Tibial nerve (tissue), 4 donors: ENCODE data around the gene GABRG3. TPM values are rescaled to one million over a fixed set of nuclear protein-coding genes. Genes with fewer than 3 reads are reported as not detected.

Source experiments
- DNase-seq, 2 donors: peaks; one replicate each; pipeline ENCODE4 v3.0.0-alpha.2; 2019; ENCODE audit warnings: low spot score in 2 of 2
- H3K27ac ChIP-seq, 4 donors: fragments of 200-600 bp; sonication (generic) in 3 of 4; one replicate each; pipeline ENCODE4 v1.5.1; 2017 to 2019; ENCODE audit warnings: mild to moderate bottlenecking in 1 of 4
- H3K27me3 ChIP-seq, 2 donors: fragments of 200-600 bp; sonication (generic) in 1 of 2; one replicate each; pipeline versions ENCODE4 v1.5.1 to v1.6.0; 2017 to 2019
- H3K36me3 ChIP-seq, 3 donors: fragments of 200-600 bp; sonication (generic); one replicate each; pipeline ENCODE4 v1.5.1; 2018 to 2019
- H3K4me1 ChIP-seq, 4 donors: fragments of 200-600 bp; sonication (generic) in 3 of 4; one replicate each; pipeline ENCODE4 v1.5.1; 2017 to 2019
- H3K4me3 ChIP-seq, 4 donors: fragments of 200-600 bp; sonication (generic) in 3 of 4; one replicate each; pipeline ENCODE4 v1.5.1; 2017 to 2019; ENCODE audit warnings: mild to moderate bottlenecking in 1 of 4, moderate library complexity in 1 of 4
- H3K9me3 ChIP-seq, 4 donors: fragments of 200-600 bp; sonication (generic) in 3 of 4; one replicate each; pipeline ENCODE4 v1.5.1; 2017 to 2019
- CTCF ChIP-seq, 5 experiments: fragments of 200-600 bp in 3 of 5; fragments of 450-650 bp in 2 of 5; sonication (generic) in 3 of 5; IDR thresholded peaks; one replicate each; pipeline ENCODE4 v1.5.1; 2016 to 2019; ENCODE audit warnings: antibody characterized with exemption in 5 of 5, mild to moderate bottlenecking in 3 of 5, moderate library complexity in 2 of 5
- EP300 ChIP-seq, 2 donors: sonication (generic); formaldehyde crosslinking; IDR thresholded peaks; one replicate each; pipeline ENCODE4 v1.6.1; 2017; ENCODE audit warnings: antibody characterized with exemption in 2 of 2, mild to moderate bottlenecking in 1 of 2
- POLR2A ChIP-seq, 2 donors: fragments of 450-650 bp; IDR thresholded peaks; one replicate each; pipeline ENCODE4 v1.6.1; 2017; ENCODE audit warnings: antibody characterized with exemption in 2 of 2, mild to moderate bottlenecking in 2 of 2, moderate library complexity in 2 of 2
- WGBS, 2 donors: methylation state at CpG; one replicate each; pipeline ENCODE4 v1.1.5; 2018; 5-methylcytosine and 5-hydroxymethylcytosine counted together
- small RNA-seq: library from RNA; depleted of rRNA; stranded (forward); fragments of <200 nt; gene quantifications from one replicate; pipeline ENCODE3, GENCODE V24; 2016
- total RNA-seq, 4 donors: library from RNA; depleted of rRNA; stranded (reverse); fragments of >200 nt; gene quantifications; one replicate each; pipeline ENCODE4 v1.1.0, GENCODE V29; 2016

The GABRG3 gene
- total RNA-seq, 4 donors from 2014 or later = not detected

- TF ChIP-seq POLR2A (IDR thresholded peaks at IDR 0.05) (no peak), CTCF (IDR thresholded peaks at IDR 0.05) (no peak), EP300 (IDR thresholded peaks at IDR 0.05) (no peak)
- H3K9me3 ChIP-seq = no peaks in the 10 kb centered on the region
- WGBS, 2 donors = 82% methylated on average over 9 of the region's 9 CpGs
- no peak overlapping the region for H3K27ac ChIP-seq
- H3K4me3 ChIP-seq = no peak overlapping the region
- no peak for DNase-seq
- H3K27me3 ChIP-seq = no peaks in the 10 kb centered on the region
- no peaks in the 10 kb centered on the region for H3K4me1 ChIP-seq
- no peaks in the 10 kb centered on the region for H3K36me3 ChIP-seq
Measured at GRCh38 chr15:27589260-27589659, 618.3 kb downstream of the GABRG3 start.

- DNase-seq = no peak
- Histone ChIP-seq H3K27ac (no peak overlapping the region), H3K4me1 (no peaks in the 10 kb centered on the region), H3K4me3 (no peak overlapping the region), H3K27me3 (no peaks in the 10 kb centered on the region), H3K36me3 (no peaks in the 10 kb centered on the region), H3K9me3 (no peaks in the 10 kb centered on the region)
- 88 to 90% methylated on average over 1 of the region's 1 CpG for WGBS, 2 donors
- TF ChIP-seq CTCF (IDR thresholded peaks at IDR 0.05) (no peak), EP300 (IDR thresholded peaks at IDR 0.05) (no peak), POLR2A (IDR thresholded peaks at IDR 0.05) (no peak)
Measured at GRCh38 chr15:27589782-27590181, 618.8 kb downstream of the GABRG3 start.

Small RNA genes lying within 50 kb of the gene (small RNA-seq; reads per million reads assigned to genes)
- not detected for gene RNA5SP391
- gene SERPINE4P = not detected

Other genes with a start within 250 kb of the GABRG3 start
- gene GABRB3, start 198.1 kb upstream of the GABRG3 start, total RNA-seq = 1 to 10 TPM in 3 of 4 donors, not detected in 1; 1.2 to 3.9 (median 2.1) TPM
- not detected for gene GABRA5, start 104.1 kb upstream of the GABRG3 start, total RNA-seq